K562 treated with DMSO at 1 percent for 24 hours (cell line): ENCODE results near the gene PYDC2. TPM values are rescaled to one million over a fixed set of nuclear protein-coding genes. Genes with fewer than 3 reads are reported as not detected.

Experiments used
- total RNA-seq: library from RNA; unstranded; fragments of 300-600 nt; gene quantifications from 2 replicates; pipeline ENCODE4 v1.2.3, GENCODE V29; 2022; ENCODE audit warnings: low read depth; ENCODE audit not compliant: insufficient read depth

PYDC2 gene
- total RNA-seq: not detected in 2 replicates

GRCh38 chr3:191461113-191461595 lies at the start of gene PYDC2:
PYDC2 (plus strand) TSS chr3:191461163; CDS start chr3:191461163, 0 bp downstream.

Other genes with a start within 250 kb of the PYDC2 start
- 51.3 and 54.8 TPM in 2 replicates for gene CCDC50, start 131.8 kb upstream of the PYDC2 start, total RNA-seq
- gene UTS2B, start 130.6 kb upstream of the PYDC2 start, total RNA-seq: 0.30 TPM in 1 of 2 replicates, not detected in the other